Activated CD8-positive, alpha-beta memory T cell treated with anti-CD3 and anti-CD28 coated beads, Interleukin-2, amount 50 U/mL, for 48 hours (primary cell): Measurements from ENCODE around the gene MTARC2.
"Not testable (repeated sequence)": the region's sequence is repeated elsewhere in the genome, so short reads cannot be mapped to it uniquely, and the experiment has no call there.

ENCODE experiments used
- DNase-seq: peaks from one replicate; pipeline ENCODE4 v3.0.0-alpha.2; 2020

The MTARC2 gene

GRCh38 chr1:220748089-220748934 lies at the start of gene MTARC2:
Gene MTARC2 (plus strand): TSS chr1:220748322. CDS start chr1:220748532, 210 bp downstream.
- peak; percentile 57 for DNase-seq

- DNase-seq = peak; percentile 17
Observed at GRCh38 chr1:220698607-220699016, 49.5 kb upstream of the MTARC2 start.

- DNase-seq = peak; percentile 13
Observed at GRCh38 chr1:220699044-220699443, 49.1 kb upstream of the MTARC2 start.

GRCh38 chr1:220700556-220701179 lies 47.5 kb upstream of the MTARC2 start:
- DNase-seq = no peak

GRCh38 chr1:220701974-220702373 lies 46.1 kb upstream of the MTARC2 start:
- DNase-seq = peak; percentile 13

- DNase-seq = peak; percentile 7
Observed at GRCh38 chr1:220702733-220703270, 45.3 kb upstream of the MTARC2 start.

- no peak for DNase-seq
Observed at GRCh38 chr1:220703305-220703704, 44.8 kb upstream of the MTARC2 start.

GRCh38 chr1:220705782-220706181 lies 42.3 kb upstream of the MTARC2 start:
- no peak for DNase-seq

GRCh38 chr1:220706480-220706879 lies 41.6 kb upstream of the MTARC2 start:
- DNase-seq = no peak

GRCh38 chr1:220707160-220707559 lies 41.0 kb upstream of the MTARC2 start:
- DNase-seq = no peak

GRCh38 chr1:220708244-220708643 lies 39.9 kb upstream of the MTARC2 start:
- no peak for DNase-seq

GRCh38 chr1:220708936-220709801 lies 39.0 kb upstream of the MTARC2 start:
- no peak for DNase-seq

GRCh38 chr1:220710333-220710732 lies 37.8 kb upstream of the MTARC2 start:
- no peak for DNase-seq

- DNase-seq = no peak
Observed at GRCh38 chr1:220711056-220711809, 36.9 kb upstream of the MTARC2 start.

GRCh38 chr1:220715986-220716385 lies 32.1 kb upstream of the MTARC2 start:
- DNase-seq = not testable (repeated sequence)

- no peak for DNase-seq
Observed at GRCh38 chr1:220717800-220718640, 30.1 kb upstream of the MTARC2 start.

GRCh38 chr1:220721266-220721665 lies 26.9 kb upstream of the MTARC2 start:
- DNase-seq = not testable (repeated sequence)

- DNase-seq = no peak
Observed at GRCh38 chr1:220726634-220727033, 21.5 kb upstream of the MTARC2 start.

GRCh38 chr1:220727519-220727918 lies 20.6 kb upstream of the MTARC2 start:
- DNase-seq = no peak

- DNase-seq = no peak
Observed at GRCh38 chr1:220730486-220730885, 17.6 kb upstream of the MTARC2 start.

- no peak for DNase-seq
Observed at GRCh38 chr1:220732137-220732536, 16.0 kb upstream of the MTARC2 start.
